GM20000 (cell line): ENCODE data around the gene TSC2.
"Not testable (repeated sequence)": the region's sequence is repeated elsewhere in the genome, so short reads cannot be mapped to it uniquely, and the experiment has no call there.

Experiments used
- DNase-seq: peaks from one replicate; pipeline ENCODE4 v3.0.0; 2012; ENCODE audit warnings: low spot score

Gene TSC2

GRCh38 chr16:2127630-2128280 is 80.0 kb downstream of the TSC2 start:
- DNase-seq: not testable (repeated sequence)

DNA sequence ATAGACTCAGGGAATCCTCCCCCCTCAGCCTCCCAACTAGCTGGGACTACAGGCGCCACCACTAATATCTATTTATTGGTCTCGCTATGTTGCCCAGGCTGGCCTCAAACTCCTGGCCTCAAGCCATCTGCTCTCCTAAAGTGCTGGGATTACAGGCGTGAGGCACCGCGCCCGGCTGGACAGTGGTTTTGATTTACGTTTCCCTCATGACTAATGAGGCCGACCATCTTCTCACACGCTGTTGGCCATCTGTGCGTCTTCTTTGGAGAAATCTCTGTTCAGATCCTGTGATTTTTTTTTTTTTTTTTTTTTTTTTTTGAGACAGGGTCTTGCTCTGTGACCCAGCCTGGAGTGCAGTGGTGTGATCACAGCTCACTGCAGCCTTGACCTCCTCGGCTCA is 81.5 kb downstream of the TSC2 start:
- DNase-seq: not testable (repeated sequence)

- not testable (repeated sequence) for DNase-seq
Measured at GRCh38 chr16:2129890-2130447, 82.2 kb downstream of the TSC2 start.

- not testable (repeated sequence) for DNase-seq
Measured at GRCh38 chr16:2133797-2134196, 86.0 kb downstream of the TSC2 start.

- DNase-seq: not testable (repeated sequence)
Measured at GRCh38 chr16:2135071-2135470, 87.3 kb downstream of the TSC2 start.

GRCh38 chr16:2135770-2136490 is 88.1 kb downstream of the TSC2 start, which contains the start of gene PKD1:
TSS of gene PKD1 (minus strand) at chr16:2135898. CDS start at chr16:2135689, 209 bp downstream.
- DNase-seq: peak; percentile 45
